NCI-H526 treated with DMSO at 0.1 percent for 48 hours (cell line): Measurements from ENCODE around the gene TRIM58.

Experiments used
- DNase-seq: peaks from one replicate; lab custom pipeline; 2025; lab: John Stamatoyannopoulos, UW

TRIM58 gene

DNA sequence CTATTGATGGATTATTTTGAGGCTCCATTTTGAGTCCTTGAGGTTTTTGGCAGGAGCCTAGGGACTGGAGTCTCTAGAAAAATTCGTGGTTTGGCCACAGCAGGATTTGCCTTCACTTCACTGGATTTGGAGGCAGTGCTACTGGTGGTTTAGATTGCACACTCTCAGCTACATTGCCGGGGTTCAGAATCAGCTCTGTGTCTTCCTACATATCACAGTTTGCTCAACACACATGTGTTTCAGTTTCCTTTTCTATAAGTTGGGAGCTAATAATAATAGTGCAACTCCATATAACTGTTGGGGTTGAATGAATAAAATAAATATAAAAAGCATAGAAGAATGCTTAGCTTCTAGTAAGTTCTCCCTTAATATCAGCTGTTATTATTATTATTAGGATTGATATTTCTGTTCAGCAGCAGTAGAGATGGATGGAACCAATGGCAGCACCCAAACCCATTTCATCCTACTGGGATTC, 38.2 kb downstream of the TRIM58 start, which contains the start of gene OR2W3:
TSS of gene OR2W3 (plus strand) at position 425 of the 475 bp plus-strand sequence. CDS start at position 425, 0 bp downstream.
- DNase-seq = no peak

DNA sequence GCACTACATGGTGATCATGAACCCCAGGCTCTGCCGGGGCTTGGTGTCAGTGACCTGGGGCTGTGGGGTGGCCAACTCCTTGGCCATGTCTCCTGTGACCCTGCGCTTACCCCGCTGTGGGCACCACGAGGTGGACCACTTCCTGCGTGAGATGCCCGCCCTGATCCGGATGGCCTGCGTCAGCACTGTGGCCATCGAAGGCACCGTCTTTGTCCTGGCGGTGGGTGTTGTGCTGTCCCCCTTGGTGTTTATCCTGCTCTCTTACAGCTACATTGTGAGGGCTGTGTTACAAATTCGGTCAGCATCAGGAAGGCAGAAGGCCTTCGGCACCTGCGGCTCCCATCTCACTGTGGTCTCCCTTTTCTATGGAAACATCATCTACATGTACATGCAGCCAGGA, 39.0 kb downstream of the TRIM58 start:
- DNase-seq = no peak

DNA sequence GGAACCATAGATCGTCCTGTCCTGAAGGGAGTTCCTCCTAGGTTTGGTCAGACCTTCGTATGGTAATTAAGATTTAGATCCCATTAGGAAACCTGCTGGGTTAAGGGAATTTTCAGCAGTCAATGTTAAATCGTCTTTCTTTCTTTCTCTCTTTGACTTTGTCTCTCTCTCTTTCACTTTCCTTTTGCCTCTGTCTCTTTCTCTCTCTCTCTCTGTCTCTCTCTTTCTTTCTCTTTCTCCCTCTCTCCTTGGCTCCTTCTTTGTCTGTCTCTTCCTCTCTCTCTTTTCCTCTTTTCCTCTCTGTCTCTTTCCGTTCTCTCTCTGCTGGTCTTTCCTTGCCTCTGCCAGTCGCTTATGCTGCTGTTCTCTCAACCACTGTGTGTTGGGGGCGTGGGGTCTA, 47.1 kb downstream of the TRIM58 start:
- no peak for DNase-seq

DNA sequence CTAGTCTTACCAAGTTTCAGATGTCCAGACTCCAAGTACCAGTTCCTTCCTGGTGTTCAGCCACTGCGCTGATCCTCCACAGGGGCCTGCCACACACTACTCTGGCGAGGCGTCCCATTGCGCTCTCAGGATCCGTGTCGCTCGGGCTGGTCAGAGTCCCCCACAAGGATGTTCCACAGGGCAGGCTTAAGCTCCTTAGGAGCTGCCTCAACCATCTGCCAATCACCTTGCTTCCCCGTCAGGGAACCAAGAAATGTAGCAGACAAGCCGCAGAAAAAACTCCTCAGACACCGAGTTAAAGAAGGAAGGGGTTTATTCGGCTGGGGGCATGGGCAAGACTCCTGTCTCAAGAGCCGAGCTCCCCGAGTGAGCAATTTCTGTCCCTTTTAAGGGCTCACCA, 48.2 kb downstream of the TRIM58 start:
- DNase-seq = no peak

DNA sequence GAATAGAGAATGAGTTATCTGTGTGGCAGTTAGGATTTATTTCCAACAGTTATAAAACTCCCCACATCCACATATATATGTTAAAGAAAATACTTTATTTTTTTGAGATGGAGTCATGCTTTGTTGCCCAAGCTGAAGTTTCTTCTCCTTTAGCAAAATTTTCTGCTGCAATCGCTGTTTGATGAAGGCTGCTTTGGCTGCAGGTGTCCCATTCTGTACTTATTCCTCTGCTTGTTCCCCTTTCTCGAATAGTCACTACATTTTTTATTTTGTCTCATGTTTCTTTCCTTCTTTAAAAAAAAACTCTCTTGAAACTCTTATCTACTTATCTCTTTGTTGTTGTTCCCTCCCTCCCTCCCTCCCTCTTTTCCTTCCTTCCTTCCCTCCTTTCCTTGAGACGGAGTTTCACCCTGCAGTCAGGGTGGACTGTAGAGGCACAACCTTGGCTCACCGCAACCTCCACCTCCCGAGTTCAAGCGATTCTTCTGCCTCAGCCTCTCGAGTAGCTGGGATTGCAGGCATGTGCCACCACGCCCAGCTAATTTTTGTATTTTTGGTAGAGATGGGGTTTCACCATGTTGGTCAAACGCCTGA, 49.0 kb downstream of the TRIM58 start:
- DNase-seq = no peak

DNA sequence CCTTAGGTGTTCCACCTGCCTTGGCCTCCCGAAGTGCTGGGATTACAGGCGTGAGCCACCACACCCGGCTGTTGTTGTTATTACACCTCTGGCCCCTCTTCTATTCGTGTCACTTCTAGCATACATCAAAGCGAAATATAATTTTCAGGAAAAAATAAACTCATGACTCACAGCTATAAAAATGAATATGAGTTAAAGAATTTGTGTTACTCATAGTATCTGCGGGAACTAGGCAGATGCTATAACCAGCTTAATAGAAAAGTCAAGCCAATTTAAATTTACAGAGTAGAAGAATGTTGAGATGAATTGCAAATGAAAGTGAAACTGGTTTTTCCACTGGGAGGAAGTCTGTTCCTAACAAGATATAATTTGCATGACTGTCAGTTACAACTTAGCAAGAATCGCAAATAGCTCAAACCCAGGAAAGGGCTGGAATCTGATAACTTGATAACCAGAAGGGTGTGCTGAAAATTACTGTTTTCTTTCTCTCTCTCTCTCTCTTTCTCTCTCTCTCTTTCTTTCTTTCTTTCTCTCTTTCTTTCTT, 49.6 kb downstream of the TRIM58 start:
- DNase-seq = peak; percentile 78

DNA sequence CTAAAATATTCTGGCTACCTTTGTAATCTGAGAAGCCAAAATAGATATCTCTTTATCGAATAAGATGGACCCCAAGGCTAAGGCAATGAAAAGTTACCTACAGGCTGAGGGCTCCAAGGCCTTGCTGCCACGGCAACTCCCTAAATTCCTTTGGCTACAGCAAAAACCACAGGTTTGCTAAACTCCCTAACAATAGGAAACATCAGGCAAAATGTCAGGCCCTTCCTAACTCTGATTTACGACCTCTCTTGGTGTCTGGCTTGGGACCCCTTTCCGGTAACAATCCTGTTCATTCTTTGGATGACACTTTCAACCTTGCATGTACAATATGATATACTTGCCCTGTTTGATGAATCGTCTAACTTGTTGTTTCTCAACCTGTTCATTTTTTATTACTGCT, 51.8 kb downstream of the TRIM58 start:
- no peak for DNase-seq

DNA sequence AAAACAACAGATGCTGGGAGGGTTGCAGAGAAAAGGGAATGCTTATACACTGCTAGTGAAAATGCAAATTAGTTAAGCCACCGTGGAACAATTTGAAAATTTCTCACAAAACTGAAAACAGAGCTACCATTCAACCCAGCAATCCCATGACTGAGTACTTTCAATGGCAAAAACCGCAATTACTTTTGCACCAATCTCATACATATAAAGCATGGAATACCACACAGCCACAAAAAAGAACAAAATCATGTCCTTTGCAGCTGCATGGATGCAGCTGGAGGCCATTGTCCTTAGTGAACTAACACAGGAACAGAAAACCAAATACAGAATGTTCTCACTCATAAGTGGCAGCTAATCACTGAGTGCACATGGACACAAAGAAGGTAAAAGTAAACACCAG, 56.8 kb downstream of the TRIM58 start:
- no peak for DNase-seq

DNA sequence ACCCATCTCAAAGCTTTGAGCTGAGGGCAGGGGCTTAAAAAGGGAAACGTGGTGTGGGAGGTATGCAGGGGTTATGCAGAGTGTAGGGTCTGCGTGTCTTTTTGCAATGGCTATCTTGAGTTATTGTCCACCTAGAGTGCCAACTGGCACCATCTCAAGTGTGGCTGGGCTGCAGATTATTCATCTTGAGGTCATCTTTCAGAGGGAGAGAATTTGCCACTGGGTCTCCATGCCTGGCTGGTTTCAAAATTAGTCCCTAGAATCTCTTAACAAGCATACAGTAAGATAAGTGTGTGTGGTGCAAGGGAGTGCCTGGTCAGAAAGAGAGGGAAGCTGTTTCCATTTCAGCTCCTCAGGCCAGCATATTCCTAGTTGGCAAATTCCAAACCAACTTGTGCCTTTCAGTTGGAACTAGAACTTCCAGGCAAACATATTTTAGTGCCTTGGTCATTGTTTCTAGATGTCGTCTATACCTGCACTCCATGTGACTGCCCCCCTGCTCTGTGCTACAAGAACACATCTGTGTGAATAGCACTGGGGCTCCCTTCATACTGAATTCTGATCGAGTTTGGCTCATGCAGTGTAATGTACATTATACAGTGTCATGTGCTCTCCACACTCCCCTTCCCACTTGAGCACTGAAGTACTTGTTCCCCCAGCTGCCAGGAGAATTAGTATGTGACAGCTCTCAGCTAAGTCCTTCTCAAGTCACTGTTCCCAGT, 58.1 kb downstream of the TRIM58 start:
- DNase-seq = no peak

DNA sequence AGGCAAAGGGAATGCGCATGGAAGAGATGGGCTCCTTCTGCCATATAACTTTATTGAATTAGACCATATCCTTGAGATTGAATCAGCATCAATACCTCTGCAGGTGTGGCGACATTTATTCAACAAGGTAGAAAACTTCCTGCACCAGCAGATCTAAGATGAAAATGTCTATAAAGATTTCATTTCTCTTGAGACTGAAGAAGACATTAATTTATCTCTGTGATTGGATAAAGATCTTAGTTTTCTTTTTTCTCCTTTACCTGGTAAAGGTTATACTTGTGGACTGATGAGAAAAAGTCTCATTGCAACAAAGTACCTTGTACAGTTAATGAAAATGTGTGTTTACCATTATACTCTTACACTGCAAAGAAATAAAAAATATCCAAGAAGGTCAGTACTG, 63.0 kb downstream of the TRIM58 start, which contains the start of gene OR2T8:
TSS of gene OR2T8 (plus strand) at position 301 of the 400 bp plus-strand sequence. CDS start 766 bp downstream, outside the sequence.
- no peak for DNase-seq

DNA sequence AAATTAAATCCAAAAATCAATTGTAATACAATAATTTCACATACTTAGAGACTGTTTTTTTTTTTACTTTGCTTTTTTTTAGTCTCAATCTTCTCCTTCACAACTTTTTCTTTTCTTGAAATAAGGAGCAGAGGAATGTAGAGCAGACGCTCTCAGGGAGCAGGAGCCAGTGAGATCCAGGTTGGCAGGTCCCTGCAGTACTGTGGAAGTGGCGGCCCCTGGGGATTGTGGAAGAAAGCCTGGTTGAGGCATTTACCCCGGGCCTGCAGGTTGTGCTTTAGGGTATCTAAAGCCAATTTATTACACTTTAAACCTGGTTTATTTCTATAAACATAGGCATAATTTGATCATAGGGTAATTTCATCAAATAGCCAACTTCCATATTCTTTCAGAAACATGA, 67.0 kb downstream of the TRIM58 start:
- DNase-seq = no peak

DNA sequence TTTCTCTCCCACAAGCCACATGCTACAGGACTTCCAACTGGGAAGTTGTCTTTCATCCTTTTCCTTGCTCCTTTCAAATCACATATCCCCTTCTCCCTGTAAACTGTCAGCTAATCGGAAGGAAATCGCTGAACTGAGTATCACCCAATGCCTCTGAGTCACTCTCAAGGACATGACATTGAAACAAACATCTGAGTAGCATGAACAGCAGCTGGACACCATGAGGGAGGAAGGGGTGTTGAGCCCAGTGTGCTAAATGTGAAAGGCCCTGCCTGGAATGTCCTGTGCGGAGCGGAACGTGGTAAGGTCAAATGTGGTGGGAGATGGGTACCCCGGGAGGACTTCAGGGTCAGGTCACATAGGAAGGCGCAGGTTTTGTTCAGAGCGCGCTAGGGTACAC, 67.9 kb downstream of the TRIM58 start, which contains the start of gene OR2AJ1:
TSS of gene OR2AJ1 (plus strand) at position 22 of the 400 bp plus-strand sequence. CDS start 8,880 bp downstream, outside the sequence.
- no peak for DNase-seq
